Transverse colon (tissue), 4 donors: ENCODE data around the gene ZKSCAN1. TPM values are rescaled to one million over a fixed set of nuclear protein-coding genes. Genes with fewer than 3 reads are reported as not detected.

Experiments used
- DNase-seq: peaks from one replicate; pipeline ENCODE4 v3.0.0-alpha.2; 2019
- H3K27ac ChIP-seq, 4 donors: fragments of 200-600 bp; sonication (generic); 2 replicates each; pipeline ENCODE4 v1.5.1; 2016 to 2018; ENCODE audit warnings: inconsistent platforms in 4 of 4
- H3K27me3 ChIP-seq: fragments of 200-600 bp; sonication (generic); 2 replicates; pipeline ENCODE4 v1.5.1; 2017; ENCODE audit warnings: inconsistent platforms
- H3K36me3 ChIP-seq, 4 donors: fragments of 200-600 bp; sonication (generic); 2 replicates each; pipeline ENCODE4 v1.5.1; 2017 to 2019; ENCODE audit warnings: inconsistent platforms in 4 of 4
- H3K4me1 ChIP-seq, 4 donors: fragments of 200-600 bp; sonication (generic); 2 replicates each; pipeline ENCODE4 v1.5.1; 2017 to 2020; ENCODE audit warnings: inconsistent platforms in 4 of 4
- H3K4me3 ChIP-seq, 4 donors: fragments of 200-600 bp; sonication (generic); 1 replicate in 1 of 4; 2 replicates in 3 of 4; pipeline versions ENCODE4 v1.5.1 to v1.6.1; 2017 to 2019; ENCODE audit warnings: inconsistent platforms in 4 of 4
- H3K9me3 ChIP-seq, 2 donors: fragments of 200-600 bp; sonication (generic); 2 replicates each; pipeline ENCODE4 v1.5.1; 2017 to 2019; ENCODE audit warnings: inconsistent platforms in 2 of 2
- CTCF ChIP-seq, 5 experiments: fragments of 200-600 bp in 3 of 5; fragments of 450-650 bp in 2 of 5; sonication (generic) in 3 of 5; IDR thresholded peaks; 1 replicate in 2 of 5; 2 replicates in 3 of 5; pipeline ENCODE4 v1.5.1; 2016 to 2017; ENCODE audit warnings: antibody characterized with exemption in 5 of 5, inconsistent platforms in 3 of 5, mild to moderate bottlenecking in 2 of 5, moderate library complexity in 1 of 5
- EP300 ChIP-seq: sonication (generic); formaldehyde crosslinking; IDR thresholded peaks from one replicate; pipeline ENCODE4 v1.6.1; 2017; ENCODE audit warnings: antibody characterized with exemption, low read depth
- POLR2A ChIP-seq: fragments of 450-650 bp; IDR thresholded peaks from one replicate; pipeline ENCODE4 v1.6.1; 2016; ENCODE audit warnings: antibody characterized with exemption, mild to moderate bottlenecking, moderate library complexity
- POLR2AphosphoS5 ChIP-seq, 3 donors: sonication (generic); formaldehyde crosslinking; IDR thresholded peaks; one replicate each; pipeline ENCODE4 v1.6.1; 2016; ENCODE audit warnings: antibody characterized with exemption in 3 of 3
- WGBS, 2 donors: methylation state at CpG; one replicate each; pipeline ENCODE4 v1.1.5; 2018; ENCODE audit warnings: low coverage in 1 of 2; 5-methylcytosine and 5-hydroxymethylcytosine counted together
- in situ Hi-C, 4 donors: fragments of 200-750 bp; cut with MboI; loops; one replicate each; pipeline versions ENCODE4 v1.15.0 to v1.15.1; 2017; ENCODE audit warnings: low sequenced_read_pairs in 3 of 4, low pct_ligation_motif_present in 1 of 4, low pct_unique_long_range_greater_than_20kb in 1 of 4
- intact Hi-C: fragments of 100-400 bp; cut with DNase I; formaldehyde crosslinking; loops from one replicate; pipeline ENCODE4 v1.15.1; 2023; ENCODE audit warnings: low total_unique reads
- total RNA-seq, 4 donors: library from RNA; depleted of rRNA; stranded (reverse); fragments of >200 nt; gene quantifications; one replicate each; pipeline ENCODE4 v1.1.0, GENCODE V29; 2016

ZKSCAN1 gene
- total RNA-seq, 4 donors from 2014 or later, result 63.1 to 97.5 (median 84.5) TPM

DNA sequence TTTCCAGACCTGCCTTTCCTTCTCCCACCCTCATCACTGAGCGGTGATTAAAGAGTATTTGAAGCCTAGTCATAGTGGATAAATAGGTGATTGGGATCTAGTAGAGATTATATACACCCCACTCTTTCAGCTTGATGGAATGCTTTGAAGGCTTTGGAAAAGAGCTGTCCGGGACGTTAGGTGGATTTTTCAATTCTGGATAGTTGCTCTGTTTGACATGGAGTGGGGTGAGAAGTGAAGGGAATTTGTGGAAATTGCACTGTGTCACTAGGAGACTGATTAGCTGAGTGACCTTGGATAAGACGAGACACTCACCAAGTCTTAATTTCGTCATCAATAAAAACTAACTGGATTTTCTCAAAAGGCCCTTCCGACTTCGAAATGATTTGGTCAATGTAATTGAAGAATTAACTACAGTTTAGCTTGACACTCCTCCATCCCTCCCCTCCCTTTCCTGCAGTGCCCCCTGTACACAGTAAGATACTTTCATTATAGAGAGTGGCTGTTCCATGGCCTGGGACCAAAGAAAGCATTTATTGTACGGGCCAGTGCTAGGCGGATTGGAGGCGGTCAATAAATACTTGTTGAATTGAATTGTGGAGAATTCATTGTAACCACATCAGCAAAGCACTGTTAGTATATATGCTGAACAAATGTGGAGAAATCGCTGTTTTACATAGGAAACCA, 962 bp downstream of the ZKSCAN1 start:
- WGBS, 2 donors, result 8 to 18% methylated on average over 7 to 11 of the region's 11 CpGs
- H3K27ac ChIP-seq, result peak overlapping the region; percentile 96 to 100 (median 98)

DNA sequence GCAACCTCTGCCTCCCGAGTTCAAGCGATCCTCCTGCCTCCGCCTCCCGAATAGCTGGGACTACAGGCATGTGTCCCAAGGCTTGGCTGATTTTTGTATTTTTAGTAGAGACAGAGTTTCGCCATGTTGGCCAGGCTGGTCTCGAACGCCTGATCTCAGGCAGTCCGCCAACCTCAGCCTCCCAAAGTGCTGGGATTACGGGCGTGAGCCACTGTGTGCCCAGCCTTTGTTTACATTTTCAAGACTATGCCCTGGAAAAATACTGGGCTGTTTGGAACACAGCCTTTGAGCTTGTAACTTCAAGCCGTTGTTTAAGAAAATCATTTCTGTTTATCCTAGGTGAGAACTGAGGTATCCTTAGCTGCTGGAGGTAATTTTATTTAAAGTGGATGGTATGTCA, 1.9 kb downstream of the ZKSCAN1 start:
- in situ Hi-C loops, result no loop called here
- peaks cover 26 to 74% (median 56%) of the 10 kb centered on the region in 4 donors for H3K4me1 ChIP-seq
- peak; percentile 74 for DNase-seq
- H3K9me3 ChIP-seq, result no peaks in the 10 kb centered on the region
- intact Hi-C loops, result no loop called here
- TF ChIP-seq POLR2AphosphoS5 (IDR thresholded peaks at IDR 0.05) (peak; percentile 23 to 57 (median 49)), POLR2A (no peak)
- H3K36me3 ChIP-seq, result no peaks in the 10 kb centered on the region
- WGBS, 2 donors, result 20 to 38% methylated on average over 1 to 11 of the region's 11 CpGs
- peak overlapping the region in 3 of 4 donors; percentile 91 to 100 (median 97) for H3K4me3 ChIP-seq
- peak overlapping the region; percentile 96 to 100 (median 98) for H3K27ac ChIP-seq
- H3K27me3 ChIP-seq, result no peaks in the 10 kb centered on the region

More for the DNA sequence above, 962 bp downstream of the ZKSCAN1 start:
- Histone ChIP-seq H3K9me3 (no peaks in the 10 kb centered on the region), H3K4me3 (peak overlapping the region; percentile 91 to 100 (median 97)), H3K36me3 (no peaks in the 10 kb centered on the region), H3K27me3 (no peaks in the 10 kb centered on the region), H3K4me1 (peaks cover 26 to 65% (median 47%) of the 10 kb centered on the region in 4 donors)
- peak; percentile 47 for DNase-seq
- intact Hi-C loops (no loop called here), in situ Hi-C loops (no loop called here)
- TF ChIP-seq EP300, result no peak
- TF ChIP-seq POLR2A, result peak; percentile 12
- TF ChIP-seq POLR2AphosphoS5 (IDR thresholded peaks at IDR 0.05), result peak in 1 of 3 donors; percentile 25

GRCh38 chr7:100017875-100018274, 2.5 kb downstream of the ZKSCAN1 start:
- no peaks in the 10 kb centered on the region for H3K27me3 ChIP-seq
- peaks cover 26 to 74% (median 58%) of the 10 kb centered on the region in 4 donors for H3K4me1 ChIP-seq
- DNase-seq, result no peak
- H3K4me3 ChIP-seq, result peak overlapping the region in 2 of 4 donors; percentile 91 to 100
- no peaks in the 10 kb centered on the region for H3K36me3 ChIP-seq
- WGBS, 2 donors, result 61 to 63% methylated on average over 5 of the region's 5 CpGs
- peak overlapping the region; percentile 96 to 100 (median 98) for H3K27ac ChIP-seq
- no peaks in the 10 kb centered on the region for H3K9me3 ChIP-seq
- no peak for TF ChIP-seq EP300
- no peak for TF ChIP-seq CTCF (IDR thresholded peaks at IDR 0.05)
- TF ChIP-seq POLR2A, result no peak
- no peak for TF ChIP-seq POLR2AphosphoS5 (IDR thresholded peaks at IDR 0.05)
- in situ Hi-C loops (no loop called here), intact Hi-C loops (no loop called here)

DNA sequence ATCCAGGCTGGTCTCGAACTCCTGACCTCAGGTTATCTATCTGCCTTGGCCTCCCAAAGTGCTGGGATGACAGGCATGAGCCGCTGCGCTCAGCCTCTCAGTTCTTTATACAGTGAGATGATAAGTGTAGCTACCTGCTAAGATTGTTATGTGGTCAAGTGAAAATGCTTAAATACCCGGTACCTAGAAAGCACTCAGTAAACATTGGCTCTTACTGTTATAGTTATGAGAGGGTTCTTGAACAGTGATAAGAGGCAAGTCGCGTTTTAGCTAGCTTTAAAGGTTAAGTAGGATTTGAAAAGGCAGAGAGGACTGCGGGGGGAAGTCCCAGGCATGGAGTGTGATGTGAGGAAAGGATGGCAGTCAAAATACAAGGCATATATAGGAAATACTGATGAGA, 4.5 kb downstream of the ZKSCAN1 start:
- in situ Hi-C loops, result no loop called here
- H3K9me3 ChIP-seq, result no peaks in the 10 kb centered on the region
- H3K36me3 ChIP-seq, result peaks cover 0 to 16% (median 9%) of the 10 kb centered on the region in 4 donors
- H3K4me1 ChIP-seq, result peaks cover 26 to 75% (median 58%) of the 10 kb centered on the region in 4 donors
- H3K27ac ChIP-seq, result peak overlapping the region in 3 of 4 donors; percentile 8 to 68 (median 61)
- intact Hi-C loops, result no loop called here
- H3K4me3 ChIP-seq, result no peak overlapping the region
- TF ChIP-seq CTCF (IDR thresholded peaks at IDR 0.05) (no peak), POLR2A (no peak), EP300 (no peak), POLR2AphosphoS5 (IDR thresholded peaks at IDR 0.05) (no peak)
- DNase-seq, result no peak
- WGBS, 2 donors, result 59 to 70% methylated on average over 3 to 7 of the region's 7 CpGs
- H3K27me3 ChIP-seq, result no peaks in the 10 kb centered on the region

DNA sequence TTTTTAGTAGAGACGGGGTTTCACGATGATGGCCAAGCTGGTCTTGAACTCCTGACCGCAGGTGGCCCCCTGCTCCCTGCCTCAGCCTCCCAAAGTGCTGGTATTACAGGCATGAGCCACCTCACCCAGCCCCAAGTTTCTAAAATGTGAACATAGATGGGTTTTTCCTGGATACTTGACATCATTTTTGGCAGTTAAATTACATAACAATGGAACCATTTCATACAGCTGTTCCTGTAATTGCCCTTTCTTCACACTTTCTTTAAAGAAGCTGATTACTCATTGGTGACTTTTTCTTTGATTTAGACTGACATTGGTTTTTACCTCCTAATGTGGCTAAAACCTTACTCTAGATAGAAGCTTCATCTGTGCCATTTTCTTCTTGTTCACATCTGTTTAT, 5.9 kb downstream of the ZKSCAN1 start:
- H3K9me3 ChIP-seq, result no peaks in the 10 kb centered on the region
- no peak overlapping the region for H3K4me3 ChIP-seq
- no peak for TF ChIP-seq POLR2AphosphoS5 (IDR thresholded peaks at IDR 0.05)
- no peak for TF ChIP-seq CTCF (IDR thresholded peaks at IDR 0.05)
- no peak for TF ChIP-seq EP300
- no peak for TF ChIP-seq POLR2A
- no peaks in the 10 kb centered on the region for H3K27me3 ChIP-seq
- H3K4me1 ChIP-seq, result peaks cover 22 to 71% (median 55%) of the 10 kb centered on the region in 4 donors
- peak overlapping the region; percentile 61 to 68 (median 64) for H3K27ac ChIP-seq
- H3K36me3 ChIP-seq, result peaks cover 0 to 28% (median 14%) of the 10 kb centered on the region in 4 donors
- no peak for DNase-seq
- intact Hi-C loops, result no loop called here
- WGBS, 2 donors, result 77% methylated on average over 3 of the region's 3 CpGs; no CpG with 5 or more reads in 1 of the 2 donors
- in situ Hi-C loops, result no loop called here
